Activated naive CD8-positive, alpha-beta T cell treated with anti-CD3 and anti-CD28 coated beads for 36 hours (primary cell): Measurements from ENCODE around the gene LGALS3BP. TPM values are rescaled to one million over a fixed set of nuclear protein-coding genes. Genes with fewer than 3 reads are reported as not detected.

Experiments
- DNase-seq: peaks from one replicate; pipeline ENCODE4 v3.0.0; 2021
- H3K27ac Mint-ChIP-seq: one replicate; pipeline ENCODE4 v1.8.0; 2022; ENCODE audit warnings: mild to moderate bottlenecking, moderate library complexity, mixed read lengths
- H3K27me3 Mint-ChIP-seq: one replicate; pipeline ENCODE4 v1.8.0; 2022; ENCODE audit warnings: mild to moderate bottlenecking, mixed read lengths
- H3K36me3 Mint-ChIP-seq: one replicate; pipeline ENCODE4 v1.8.0; 2021; ENCODE audit warnings: mild to moderate bottlenecking, mixed read lengths
- H3K4me1 Mint-ChIP-seq: one replicate; pipeline ENCODE4 v1.8.0; 2021; ENCODE audit warnings: mixed read lengths
- H3K4me3 Mint-ChIP-seq: one replicate; pipeline ENCODE4 v1.8.0; 2022; ENCODE audit warnings: mild to moderate bottlenecking, moderate library complexity, mixed read lengths
- H3K9me3 Mint-ChIP-seq: one replicate; pipeline ENCODE4 v1.8.0; 2022; ENCODE audit warnings: mixed read lengths
- total RNA-seq, 2 experiments: library from RNA; stranded (reverse); gene quantifications; one replicate each; pipeline ENCODE4 v1.2.3, GENCODE V29; 2021

Gene LGALS3BP
- total RNA-seq, 2 experiments from 2014 or later = 86.8 to 89.7 TPM

DNA sequence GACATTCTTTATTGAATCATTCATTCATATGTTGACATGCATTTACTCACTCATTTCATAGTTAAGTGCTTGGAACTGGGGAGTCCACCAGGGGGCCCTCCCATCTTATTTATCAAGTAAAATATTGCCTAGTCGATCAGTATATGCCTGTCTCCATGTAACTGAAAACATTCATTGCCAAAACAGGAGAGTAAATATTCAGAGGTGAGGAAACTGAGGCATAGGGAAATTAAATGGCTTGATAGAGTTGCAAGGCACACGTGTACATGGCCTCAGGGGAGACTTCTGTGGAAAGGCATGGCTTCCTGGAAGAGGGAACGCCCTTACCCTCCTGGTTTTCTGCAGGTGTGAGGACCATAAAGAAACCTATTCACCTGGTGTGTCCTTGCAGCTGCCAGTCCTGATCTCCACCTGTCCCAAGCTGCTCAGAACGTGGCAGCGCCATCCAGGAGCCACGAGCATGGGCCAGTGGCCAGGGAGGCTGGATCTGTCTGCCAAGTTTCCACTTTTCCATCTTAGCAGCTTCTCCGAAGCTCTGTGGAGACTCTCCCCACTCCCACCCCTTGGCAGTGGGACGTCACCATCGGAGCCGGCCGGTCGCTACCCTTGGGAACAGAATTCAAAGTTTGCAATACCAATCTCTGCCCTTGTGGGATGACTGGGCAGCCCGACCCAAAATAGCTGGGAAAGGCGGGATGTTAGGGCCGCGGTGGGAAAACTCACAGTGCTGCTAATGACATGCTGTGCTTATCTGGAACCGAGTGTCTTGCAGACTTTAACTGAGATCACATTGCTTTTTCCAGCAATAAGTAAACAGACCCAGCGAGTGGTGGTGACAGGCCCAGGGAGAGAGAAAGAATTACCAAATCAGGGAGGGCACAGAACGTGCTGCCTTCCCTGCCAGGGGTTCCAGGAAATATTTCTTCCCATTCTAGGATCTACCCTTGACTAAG is 40.2 kb upstream of the LGALS3BP start:
- peak; percentile 32 for DNase-seq
- Mint-ChIP-seq H3K27ac (no peak overlapping the region), H3K4me3 (no peak overlapping the region), H3K9me3 (peaks cover 2% of the 10 kb centered on the region), H3K27me3 (peaks cover 18% of the 10 kb centered on the region), H3K4me1 (peaks cover 7% of the 10 kb centered on the region), H3K36me3 (peaks cover 1% of the 10 kb centered on the region)

DNA sequence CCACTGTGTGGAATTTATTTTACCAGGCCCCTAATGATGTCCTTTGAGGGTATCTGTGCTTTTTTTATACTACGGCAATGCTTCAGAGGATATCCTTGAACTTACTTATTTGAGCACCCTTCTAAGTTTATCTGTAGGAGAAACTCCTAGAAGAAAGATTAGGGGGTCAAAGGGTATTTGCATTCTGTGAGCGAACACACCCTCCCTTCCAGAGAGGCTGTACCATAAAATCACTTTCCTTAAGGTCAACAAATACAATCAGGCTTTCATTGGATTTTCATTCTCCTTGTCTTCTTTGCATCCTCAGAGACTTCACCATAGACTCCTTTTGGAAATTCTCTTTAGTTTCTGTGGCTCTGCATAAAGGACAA is 39.5 kb upstream of the LGALS3BP start:
- Mint-ChIP-seq H3K27me3 (peaks cover 14% of the 10 kb centered on the region), H3K4me1 (peaks cover 4% of the 10 kb centered on the region), H3K27ac (no peak overlapping the region), H3K36me3 (peaks cover 1% of the 10 kb centered on the region), H3K4me3 (no peak overlapping the region), H3K9me3 (peaks cover 2% of the 10 kb centered on the region)
- no peak for DNase-seq

DNA sequence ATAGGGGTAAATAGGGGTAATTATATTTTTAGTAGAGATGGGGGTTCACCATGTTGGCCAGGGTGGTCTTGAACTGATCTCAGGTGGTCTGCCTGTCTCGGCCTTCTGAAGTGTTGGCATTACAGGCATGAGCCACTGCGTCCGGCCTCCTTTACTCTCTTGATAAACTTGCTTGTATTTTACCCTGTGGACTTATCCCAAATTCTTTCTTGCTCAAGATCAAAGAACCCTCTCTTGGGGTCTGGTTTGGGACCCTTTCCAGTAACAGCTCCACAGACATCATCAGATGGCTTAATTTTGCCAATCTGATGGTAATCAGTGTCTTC is 38.6 kb upstream of the LGALS3BP start:
- Mint-ChIP-seq H3K9me3 (peaks cover 3% of the 10 kb centered on the region), H3K27me3 (peaks cover 8% of the 10 kb centered on the region), H3K36me3 (peaks cover 3% of the 10 kb centered on the region), H3K27ac (no peak overlapping the region), H3K4me1 (no peaks in the 10 kb centered on the region), H3K4me3 (no peak overlapping the region)
- DNase-seq = no peak

DNA sequence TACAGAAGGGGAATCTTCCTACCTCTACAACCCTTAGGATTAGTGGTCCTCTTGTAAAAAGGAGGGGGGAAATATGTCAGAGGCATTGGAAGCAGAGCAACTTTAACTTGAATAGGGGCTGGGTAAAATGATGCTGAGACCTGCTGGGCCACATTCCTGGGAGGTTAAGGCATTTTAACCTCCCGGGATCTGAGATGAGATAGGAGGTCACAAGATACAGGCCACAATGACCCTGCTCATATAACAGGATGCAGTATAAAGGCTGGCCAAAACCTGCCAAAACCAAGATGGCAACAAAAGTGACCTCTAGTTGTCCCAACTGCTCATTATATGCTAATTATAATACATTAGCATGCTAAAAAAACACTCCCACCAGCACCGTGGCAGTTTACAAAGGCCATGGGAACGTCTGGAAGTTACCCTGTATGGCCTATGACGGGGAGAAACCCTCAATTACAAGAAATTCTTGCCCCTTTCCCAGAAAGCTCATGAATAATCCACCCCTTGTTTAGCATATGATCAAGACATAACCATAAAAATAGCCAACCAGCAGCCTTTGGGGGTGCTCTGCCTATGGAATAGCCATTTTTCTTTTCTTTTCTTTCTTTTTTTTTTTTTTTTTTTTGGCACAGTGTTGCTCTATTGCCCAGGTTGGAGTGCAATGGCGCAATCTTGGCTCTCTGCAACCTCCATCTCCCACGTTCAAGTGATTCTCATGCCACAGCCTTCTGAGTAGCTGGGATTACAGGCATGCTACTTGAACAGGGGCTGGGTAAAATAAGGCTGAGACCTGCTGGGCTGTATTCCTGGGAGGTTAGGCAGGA is 38.0 kb upstream of the LGALS3BP start:
- Mint-ChIP-seq H3K4me3 (no peak overlapping the region), H3K9me3 (peaks cover 3% of the 10 kb centered on the region), H3K4me1 (no peaks in the 10 kb centered on the region), H3K27me3 (peaks cover 6% of the 10 kb centered on the region), H3K27ac (no peak overlapping the region), H3K36me3 (peaks cover 3% of the 10 kb centered on the region)
- no peak for DNase-seq

- Mint-ChIP-seq H3K9me3 (peaks cover 3% of the 10 kb centered on the region), H3K4me3 (no peak overlapping the region), H3K36me3 (peaks cover 3% of the 10 kb centered on the region), H3K27me3 (peaks cover 3% of the 10 kb centered on the region), H3K27ac (no peak overlapping the region), H3K4me1 (no peaks in the 10 kb centered on the region)
- no peak for DNase-seq
Measured at GRCh38 chr17:79014158-79014758, 34.5 kb upstream of the LGALS3BP start.

GRCh38 chr17:79012563-79013134 is 32.9 kb upstream of the LGALS3BP start:
- Mint-ChIP-seq H3K27me3 (peaks cover 3% of the 10 kb centered on the region), H3K36me3 (peaks cover 6% of the 10 kb centered on the region), H3K27ac (no peak overlapping the region), H3K4me3 (no peak overlapping the region), H3K9me3 (peaks cover 3% of the 10 kb centered on the region), H3K4me1 (peaks cover 11% of the 10 kb centered on the region)
- no peak for DNase-seq

GRCh38 chr17:79011451-79012147 is 31.9 kb upstream of the LGALS3BP start:
- Mint-ChIP-seq H3K27ac (no peak overlapping the region), H3K4me3 (no peak overlapping the region), H3K4me1 (peaks cover 20% of the 10 kb centered on the region), H3K36me3 (peaks cover 10% of the 10 kb centered on the region), H3K9me3 (peaks cover 3% of the 10 kb centered on the region), H3K27me3 (no peaks in the 10 kb centered on the region)
- DNase-seq = no peak

GRCh38 chr17:79010304-79010646 is 30.6 kb upstream of the LGALS3BP start:
- H3K4me3 Mint-ChIP-seq = peak overlapping the region; percentile 92
- peak overlapping the region; percentile 90 for H3K27ac Mint-ChIP-seq
- peaks cover 8% of the 10 kb centered on the region for H3K36me3 Mint-ChIP-seq
- DNase-seq = no peak
- H3K27me3 Mint-ChIP-seq = no peaks in the 10 kb centered on the region
- H3K4me1 Mint-ChIP-seq = peaks cover 31% of the 10 kb centered on the region
- peaks cover 2% of the 10 kb centered on the region for H3K9me3 Mint-ChIP-seq

GRCh38 chr17:79009397-79010303 is 29.9 kb upstream of the LGALS3BP start, which contains the start of gene CANT1:
Gene CANT1, minus strand, starts transcription at chr17:79009764. Its CDS starts 12,142 bp downstream, at chr17:78997622.
- Mint-ChIP-seq H3K4me3 (peak within 1 kb of the TSS; percentile 93), H3K4me1 (peaks cover 31% of the 10 kb centered on the region)
- peak; percentile 89 for DNase-seq

DNA sequence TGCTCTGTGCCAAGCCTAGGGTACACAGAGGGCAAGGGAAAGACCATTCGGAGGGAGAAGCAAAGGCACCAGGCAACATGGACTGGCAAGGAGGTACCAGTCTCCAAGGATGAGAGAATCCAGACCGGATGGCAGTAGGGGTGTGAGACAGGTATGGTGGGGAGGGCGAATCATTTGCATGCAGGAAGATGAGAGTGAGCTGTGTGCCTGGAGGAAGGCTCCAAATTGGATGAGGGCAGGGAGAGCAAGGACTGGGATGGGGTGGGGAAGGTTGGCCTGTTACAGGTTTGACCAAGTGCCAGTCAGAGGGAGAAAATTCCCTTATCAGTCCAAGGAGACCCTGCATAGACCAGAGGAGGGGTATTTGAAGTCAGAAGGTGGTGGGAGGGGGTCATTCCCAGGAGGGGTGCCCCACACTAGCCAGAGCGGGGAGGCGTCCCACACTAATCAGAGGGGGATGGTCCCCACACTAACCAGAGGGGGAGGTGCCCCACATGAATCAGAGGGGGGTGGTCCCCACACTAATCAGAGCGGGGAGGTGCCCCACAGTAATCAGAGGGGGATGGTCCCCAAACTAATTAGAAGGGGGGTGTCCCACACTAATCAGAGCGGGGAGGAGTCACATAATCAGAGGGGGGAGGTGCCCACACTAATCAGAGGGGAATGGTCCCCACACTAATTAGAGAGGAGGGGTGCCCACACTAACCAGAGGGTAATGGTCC is 29.1 kb upstream of the LGALS3BP start:
- no peak for DNase-seq
- Mint-ChIP-seq H3K27ac (peak overlapping the region; percentile 93), H3K27me3 (no peaks in the 10 kb centered on the region), H3K4me3 (peak overlapping the region; percentile 93), H3K9me3 (no peaks in the 10 kb centered on the region), H3K4me1 (peaks cover 31% of the 10 kb centered on the region), H3K36me3 (peaks cover 7% of the 10 kb centered on the region)

More at GRCh38 chr17:79009397-79010303, 29.9 kb upstream of the LGALS3BP start, which contains the start of gene CANT1:
- Mint-ChIP-seq H3K36me3 (peaks cover 8% of the 10 kb centered on the region), H3K27ac (peak within 1 kb of the TSS; percentile 93), H3K9me3 (peaks cover 2% of the 10 kb centered on the region), H3K27me3 (no peaks in the 10 kb centered on the region)

GRCh38 chr17:79007504-79008381 is 28.0 kb upstream of the LGALS3BP start:
- H3K36me3 Mint-ChIP-seq = peaks cover 10% of the 10 kb centered on the region
- H3K27me3 Mint-ChIP-seq = no peaks in the 10 kb centered on the region
- H3K4me1 Mint-ChIP-seq = peaks cover 31% of the 10 kb centered on the region

DNA sequence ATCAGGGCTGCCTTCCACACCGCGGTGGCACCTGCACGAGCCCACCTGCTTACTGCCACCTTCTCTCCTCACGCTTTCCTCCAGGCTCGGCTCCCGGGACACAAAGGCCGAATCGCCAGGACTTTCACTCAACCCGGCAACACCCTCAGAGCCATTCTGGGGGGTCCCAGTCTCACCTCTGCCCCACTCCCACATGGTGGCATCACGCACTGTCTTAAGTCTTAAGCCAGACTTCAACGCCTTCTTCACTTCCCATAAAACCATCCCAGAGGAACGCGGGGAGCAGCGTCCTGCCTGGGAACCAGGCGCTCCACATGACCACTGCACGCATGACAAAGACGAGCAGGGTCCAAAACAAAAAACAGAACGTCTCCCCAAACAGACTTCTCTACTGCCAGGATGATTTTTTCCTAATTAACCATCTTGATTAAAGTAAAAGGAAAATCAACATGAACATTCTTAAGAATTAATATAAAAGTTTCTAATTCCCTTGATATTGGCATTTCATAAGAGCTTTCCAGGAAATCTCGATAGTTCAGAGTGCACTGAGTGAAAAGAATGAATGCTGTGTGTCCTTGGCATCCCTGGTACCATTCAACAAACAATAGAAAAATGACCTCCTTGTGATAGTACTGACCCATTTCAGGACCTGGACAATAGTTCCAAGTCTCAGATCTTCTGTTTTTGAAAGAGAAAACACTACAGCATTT is 27.2 kb upstream of the LGALS3BP start:
- H3K27ac Mint-ChIP-seq = peak overlapping the region; percentile 14
- H3K4me1 Mint-ChIP-seq = peaks cover 31% of the 10 kb centered on the region
- H3K9me3 Mint-ChIP-seq = no peaks in the 10 kb centered on the region
- DNase-seq = no peak
- peaks cover 11% of the 10 kb centered on the region for H3K36me3 Mint-ChIP-seq
- no peaks in the 10 kb centered on the region for H3K27me3 Mint-ChIP-seq
- peak overlapping the region; percentile 93 for H3K4me3 Mint-ChIP-seq

More at GRCh38 chr17:79007504-79008381, 28.0 kb upstream of the LGALS3BP start:
- H3K9me3 Mint-ChIP-seq = no peaks in the 10 kb centered on the region
- DNase-seq = no peak
- H3K4me3 Mint-ChIP-seq = peak overlapping the region; percentile 93
- peak overlapping the region; percentile 38 for H3K27ac Mint-ChIP-seq
